ENCODE measurements around the gene ADAMTS18.
"Not testable (repeated sequence)": the region's sequence is repeated elsewhere in the genome, so short reads cannot be mapped to it uniquely, and the experiment has no call there.

Gene ADAMTS18

GRCh38 chr16:77434530-77435271 is at the start of gene ADAMTS18:
TSS of gene ADAMTS18 (minus strand) at chr16:77435034. CDS start at chr16:77434695, 339 bp downstream.
- DNase-seq = no peak

GRCh38 chr16:77480681-77481315 is 46.0 kb upstream of the ADAMTS18 start:
- DNase-seq = no peak

GRCh38 chr16:77472262-77472661 is 37.4 kb upstream of the ADAMTS18 start:
- DNase-seq = no peak

- DNase-seq = no peak
These were observed 36.0 kb upstream of the ADAMTS18 start for GRCh38 chr16:77470851-77471250.

- no peak for DNase-seq
These were observed 34.8 kb upstream of the ADAMTS18 start for GRCh38 chr16:77469634-77470033.

GRCh38 chr16:77468831-77469230 is 34.0 kb upstream of the ADAMTS18 start:
- DNase-seq = no peak

- DNase-seq = no peak
These were observed 33.0 kb upstream of the ADAMTS18 start for GRCh38 chr16:77467821-77468335.

GRCh38 chr16:77463659-77464058 is 28.8 kb upstream of the ADAMTS18 start:
- DNase-seq = not testable (repeated sequence)

GRCh38 chr16:77462894-77463293 is 28.1 kb upstream of the ADAMTS18 start:
- no peak for DNase-seq

GRCh38 chr16:77459534-77460254 is 24.9 kb upstream of the ADAMTS18 start:
- DNase-seq = no peak

- no peak for DNase-seq
These were observed 22.2 kb upstream of the ADAMTS18 start for GRCh38 chr16:77457046-77457445.

GRCh38 chr16:77452243-77452642 is 17.4 kb upstream of the ADAMTS18 start:
- DNase-seq = no peak

- no peak for DNase-seq
These were observed 16.1 kb upstream of the ADAMTS18 start for GRCh38 chr16:77450790-77451487.

- no peak for DNase-seq
These were observed 14.4 kb upstream of the ADAMTS18 start for GRCh38 chr16:77449208-77449607.

- no peak for DNase-seq
These were observed 10.5 kb upstream of the ADAMTS18 start for GRCh38 chr16:77445324-77445723.

GRCh38 chr16:77444147-77444460 is 9.3 kb upstream of the ADAMTS18 start:
- DNase-seq = no peak

- DNase-seq = no peak
These were observed 8.7 kb upstream of the ADAMTS18 start for GRCh38 chr16:77443357-77444146.

GRCh38 chr16:77442078-77442477 is 7.2 kb upstream of the ADAMTS18 start:
- DNase-seq = no peak

- DNase-seq = no peak
These were observed 4.3 kb upstream of the ADAMTS18 start for GRCh38 chr16:77439106-77439505.

GRCh38 chr16:77437859-77438258 is 3.0 kb upstream of the ADAMTS18 start:
- DNase-seq = no peak

- DNase-seq = no peak
These were observed 512 bp upstream of the ADAMTS18 start for GRCh38 chr16:77435272-77435820.

GRCh38 chr16:77434022-77434529 is 758 bp downstream of the ADAMTS18 start:
- no peak for DNase-seq

Measured in NCI-H446 (cell line).